ENCODE data around the gene MBD1. TPM values are rescaled to one million over a fixed set of nuclear protein-coding genes. Genes with fewer than 3 reads are reported as not detected.
"Not testable (repeated sequence)": the region's sequence is repeated elsewhere in the genome, so short reads cannot be mapped to it uniquely, and the experiment has no call there.

The MBD1 gene
- total RNA-seq, 1 donor from 2014 or later: 53.4 TPM

- intact Hi-C loops (cut with DNase I): no loop called here
- no peaks in the 10 kb centered on the region for H3K9me3 ChIP-seq
Measured at GRCh38 chr18:50240080-50240563, 41.2 kb downstream of the MBD1 start.

DNA sequence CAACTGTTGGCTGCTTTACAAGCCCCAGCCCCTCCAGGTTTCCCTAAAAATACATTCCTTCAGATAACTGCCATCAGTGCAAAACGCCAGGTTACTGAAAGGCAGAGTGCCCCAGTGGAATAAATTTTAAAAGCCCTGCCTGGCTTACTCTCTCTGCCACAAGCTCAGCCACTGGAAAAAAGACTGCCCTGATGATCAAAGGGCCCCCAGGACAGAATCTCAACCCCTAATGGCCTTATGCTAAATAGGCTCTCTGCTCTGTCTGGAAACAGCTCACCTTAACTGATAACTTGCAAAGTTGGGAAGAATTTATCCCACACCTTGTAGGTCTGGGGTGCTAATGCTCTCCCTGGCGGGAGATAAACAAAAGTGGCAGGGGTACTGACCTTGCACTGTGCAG, 48.9 kb downstream of the MBD1 start:
- Histone ChIP-seq H3K27ac (no peak overlapping the region), H3K27me3 (no peaks in the 10 kb centered on the region), H3K4me3 (no peak overlapping the region), H3K4me1 (no peaks in the 10 kb centered on the region), H3K9me3 (no peaks in the 10 kb centered on the region), H3K36me3 (no peaks in the 10 kb centered on the region)
- intact Hi-C loops (cut with DNase I): no loop called here
- TF ChIP-seq, protein P1, sequence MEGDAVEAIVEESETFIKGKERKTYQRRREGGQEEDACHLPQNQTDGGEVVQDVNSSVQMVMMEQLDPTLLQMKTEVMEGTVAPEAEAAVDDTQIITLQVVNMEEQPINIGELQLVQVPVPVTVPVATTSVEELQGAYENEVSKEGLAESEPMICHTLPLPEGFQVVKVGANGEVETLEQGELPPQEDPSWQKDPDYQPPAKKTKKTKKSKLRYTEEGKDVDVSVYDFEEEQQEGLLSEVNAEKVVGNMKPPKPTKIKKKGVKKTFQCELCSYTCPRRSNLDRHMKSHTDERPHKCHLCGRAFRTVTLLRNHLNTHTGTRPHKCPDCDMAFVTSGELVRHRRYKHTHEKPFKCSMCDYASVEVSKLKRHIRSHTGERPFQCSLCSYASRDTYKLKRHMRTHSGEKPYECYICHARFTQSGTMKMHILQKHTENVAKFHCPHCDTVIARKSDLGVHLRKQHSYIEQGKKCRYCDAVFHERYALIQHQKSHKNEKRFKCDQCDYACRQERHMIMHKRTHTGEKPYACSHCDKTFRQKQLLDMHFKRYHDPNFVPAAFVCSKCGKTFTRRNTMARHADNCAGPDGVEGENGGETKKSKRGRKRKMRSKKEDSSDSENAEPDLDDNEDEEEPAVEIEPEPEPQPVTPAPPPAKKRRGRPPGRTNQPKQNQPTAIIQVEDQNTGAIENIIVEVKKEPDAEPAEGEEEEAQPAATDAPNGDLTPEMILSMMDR (IDR thresholded peaks at IDR 0.05): no peak
- DNase-seq (ENCODE audit: low spot score in 2 of 2): no peak

More at GRCh38 chr18:50240080-50240563, 41.2 kb downstream of the MBD1 start:
- no peak overlapping the region for H3K27ac ChIP-seq
- H3K36me3 ChIP-seq: no peaks in the 10 kb centered on the region
- H3K27me3 ChIP-seq: no peaks in the 10 kb centered on the region
- no peaks in the 10 kb centered on the region for H3K4me1 ChIP-seq
- TF ChIP-seq, protein P1 (IDR thresholded peaks at IDR 0.05): no peak
- H3K4me3 ChIP-seq: no peak overlapping the region
- DNase-seq (ENCODE audit: low spot score in 2 of 2): no peak

DNA sequence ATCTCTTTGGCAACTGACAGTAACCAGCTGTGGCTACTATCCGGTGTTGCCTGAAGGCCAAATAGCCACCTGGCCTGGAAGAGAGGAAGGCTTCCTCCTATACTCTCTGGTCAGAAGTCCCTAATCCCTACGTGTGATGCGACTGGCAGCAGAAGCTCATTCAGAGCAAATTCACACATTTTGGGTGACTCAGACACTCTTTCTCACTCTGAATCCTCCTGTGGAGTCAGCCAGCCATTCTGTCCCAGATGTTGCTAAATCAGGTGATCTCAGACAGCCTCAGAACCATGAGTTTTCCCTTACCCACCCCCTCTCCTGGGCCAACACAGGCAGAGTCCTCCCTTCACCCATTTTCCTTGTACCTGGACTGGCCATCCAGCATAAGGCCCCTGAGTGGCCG, 49.7 kb downstream of the MBD1 start:
- no peak for DNase-seq (ENCODE audit: low spot score in 2 of 2)
- Histone ChIP-seq H3K4me3 (no peak overlapping the region), H3K36me3 (no peaks in the 10 kb centered on the region), H3K27ac (no peak overlapping the region), H3K4me1 (no peaks in the 10 kb centered on the region), H3K27me3 (no peaks in the 10 kb centered on the region), H3K9me3 (no peaks in the 10 kb centered on the region)
- intact Hi-C loops (cut with DNase I): no loop called here
- TF ChIP-seq, protein P1 (IDR thresholded peaks at IDR 0.05): no peak

DNA sequence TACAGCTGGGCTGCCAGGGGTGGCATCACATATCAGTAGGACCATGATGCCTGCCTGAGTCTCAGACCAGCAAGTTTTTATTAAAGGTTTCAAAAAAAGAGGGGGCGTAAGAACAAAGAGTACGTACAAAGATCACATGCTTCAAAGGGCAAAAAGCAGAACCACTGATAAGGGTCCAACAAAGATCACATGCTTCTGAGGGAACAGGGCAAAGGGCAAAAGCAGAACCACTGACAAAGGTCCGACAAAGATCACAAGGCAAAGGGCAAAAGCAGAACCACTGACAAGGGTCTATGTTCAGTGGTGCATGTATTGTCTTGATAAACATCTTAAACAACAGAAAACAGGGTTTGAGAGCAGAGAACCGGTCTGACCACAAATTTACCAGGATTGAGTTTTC, 61.1 kb downstream of the MBD1 start:
- intact Hi-C loops (cut with DNase I); H3K27me3 ChIP-seq; H3K36me3 ChIP-seq; H3K27ac ChIP-seq; DNase-seq (ENCODE audit: low spot score in 2 of 2); H3K9me3 ChIP-seq; H3K4me3 ChIP-seq; H3K4me1 ChIP-seq: not testable (repeated sequence)

Other genes with a start within 250 kb of the MBD1 start
- gene MYO5B, start 86.4 kb downstream of the MBD1 start, total RNA-seq: 0.21 TPM
- not detected for gene CFAP53, start 15.0 kb downstream of the MBD1 start, total RNA-seq
- gene CXXC1, start 6.2 kb upstream of the MBD1 start, total RNA-seq: 171 TPM
- gene SKA1, start 93.5 kb upstream of the MBD1 start, total RNA-seq: not detected